Hepatocyte (in vitro differentiated cells): ENCODE data around the gene PIGR.

Experiments
- EZH2 ChIP-seq: fragments of 200-600 bp; sonication (generic); IDR thresholded peaks from 2 replicates; pipeline ENCODE4 v1.6.1; 2016; ENCODE audit warnings: antibody characterized with exemption, mild to moderate bottlenecking, borderline replicate concordance
- EZH2phosphoT487 ChIP-seq: fragments of 200-600 bp; sonication (generic); IDR thresholded peaks from one replicate; pipeline ENCODE4 v1.6.1; 2018; ENCODE audit warnings: antibody characterized with exemption, mild to moderate bottlenecking, low read depth, moderate library complexity; ENCODE audit not compliant: unreplicated experiment, severe bottlenecking
- TF ChIP-seq, protein P1 (sequence below): fragments of 200-600 bp; sonication (generic); IDR thresholded peaks from 2 replicates; pipeline ENCODE4 v1.5.1; 2016; ENCODE audit warnings: antibody characterized with exemption, mild to moderate bottlenecking; ENCODE audit not compliant: poor library complexity

DNA sequence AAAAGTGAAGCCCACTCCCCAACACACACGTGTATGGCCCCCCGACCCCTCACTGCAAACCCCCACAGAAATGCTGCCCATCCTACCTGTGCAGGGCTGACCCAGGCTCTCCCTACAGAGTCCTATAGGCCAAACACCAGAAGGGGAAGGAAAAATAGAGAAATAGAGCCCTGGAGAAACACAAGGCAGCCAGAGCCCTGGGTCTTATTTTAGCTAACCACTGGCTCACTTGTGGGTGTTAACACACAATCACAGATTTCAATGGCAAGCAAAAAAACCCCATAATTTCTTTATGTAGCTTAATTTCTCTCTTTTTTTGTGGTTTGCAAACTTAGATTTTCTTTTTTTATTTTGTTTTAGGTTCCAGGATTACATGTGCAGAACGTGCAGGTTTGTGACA, 989 bp upstream of the PIGR start:
- TF ChIP-seq, protein P1, sequence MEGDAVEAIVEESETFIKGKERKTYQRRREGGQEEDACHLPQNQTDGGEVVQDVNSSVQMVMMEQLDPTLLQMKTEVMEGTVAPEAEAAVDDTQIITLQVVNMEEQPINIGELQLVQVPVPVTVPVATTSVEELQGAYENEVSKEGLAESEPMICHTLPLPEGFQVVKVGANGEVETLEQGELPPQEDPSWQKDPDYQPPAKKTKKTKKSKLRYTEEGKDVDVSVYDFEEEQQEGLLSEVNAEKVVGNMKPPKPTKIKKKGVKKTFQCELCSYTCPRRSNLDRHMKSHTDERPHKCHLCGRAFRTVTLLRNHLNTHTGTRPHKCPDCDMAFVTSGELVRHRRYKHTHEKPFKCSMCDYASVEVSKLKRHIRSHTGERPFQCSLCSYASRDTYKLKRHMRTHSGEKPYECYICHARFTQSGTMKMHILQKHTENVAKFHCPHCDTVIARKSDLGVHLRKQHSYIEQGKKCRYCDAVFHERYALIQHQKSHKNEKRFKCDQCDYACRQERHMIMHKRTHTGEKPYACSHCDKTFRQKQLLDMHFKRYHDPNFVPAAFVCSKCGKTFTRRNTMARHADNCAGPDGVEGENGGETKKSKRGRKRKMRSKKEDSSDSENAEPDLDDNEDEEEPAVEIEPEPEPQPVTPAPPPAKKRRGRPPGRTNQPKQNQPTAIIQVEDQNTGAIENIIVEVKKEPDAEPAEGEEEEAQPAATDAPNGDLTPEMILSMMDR = no peak
- TF ChIP-seq EZH2 = no peak
- TF ChIP-seq EZH2phosphoT487 = no peak
